Muscle layer of colon (tissue), 2 donors: ENCODE measurements around the gene IRAG1.

Source experiments
- H3K27ac ChIP-seq: one replicate; pipeline ENCODE4 v1.7.0; 2013; ENCODE audit warnings: low read depth, mild to moderate bottlenecking, low read length, moderate library complexity
- H3K27me3 ChIP-seq, 2 donors: one replicate each; pipeline ENCODE4 v1.7.0; 2013; ENCODE audit warnings: low read length in 2 of 2, mild to moderate bottlenecking in 2 of 2; ENCODE audit not compliant: insufficient read depth in 2 of 2, control insufficient read depth in 1 of 2
- H3K36me3 ChIP-seq: one replicate; pipeline ENCODE4 v1.7.0; 2013; ENCODE audit warnings: mild to moderate bottlenecking, low read length; ENCODE audit not compliant: insufficient read depth
- H3K4me1 ChIP-seq: one replicate; pipeline ENCODE4 v1.7.0; 2013; ENCODE audit warnings: mild to moderate bottlenecking, low read length; ENCODE audit not compliant: insufficient read depth
- H3K4me3 ChIP-seq, 2 donors: one replicate each; pipeline ENCODE4 v1.7.0; 2013; ENCODE audit warnings: low read length in 2 of 2, low read depth in 1 of 2, mild to moderate bottlenecking in 1 of 2, moderate library complexity in 1 of 2
- H3K9ac ChIP-seq: one replicate; pipeline ENCODE4 v1.7.0; 2013; ENCODE audit warnings: low read length
- H3K9me3 ChIP-seq: one replicate; pipeline ENCODE4 v1.7.0; 2013; ENCODE audit warnings: mild to moderate bottlenecking, low read length
- donor health status: abdominal sarcoma.
- donor health status: Adenocarcinoma of cecum.

IRAG1 gene

DNA sequence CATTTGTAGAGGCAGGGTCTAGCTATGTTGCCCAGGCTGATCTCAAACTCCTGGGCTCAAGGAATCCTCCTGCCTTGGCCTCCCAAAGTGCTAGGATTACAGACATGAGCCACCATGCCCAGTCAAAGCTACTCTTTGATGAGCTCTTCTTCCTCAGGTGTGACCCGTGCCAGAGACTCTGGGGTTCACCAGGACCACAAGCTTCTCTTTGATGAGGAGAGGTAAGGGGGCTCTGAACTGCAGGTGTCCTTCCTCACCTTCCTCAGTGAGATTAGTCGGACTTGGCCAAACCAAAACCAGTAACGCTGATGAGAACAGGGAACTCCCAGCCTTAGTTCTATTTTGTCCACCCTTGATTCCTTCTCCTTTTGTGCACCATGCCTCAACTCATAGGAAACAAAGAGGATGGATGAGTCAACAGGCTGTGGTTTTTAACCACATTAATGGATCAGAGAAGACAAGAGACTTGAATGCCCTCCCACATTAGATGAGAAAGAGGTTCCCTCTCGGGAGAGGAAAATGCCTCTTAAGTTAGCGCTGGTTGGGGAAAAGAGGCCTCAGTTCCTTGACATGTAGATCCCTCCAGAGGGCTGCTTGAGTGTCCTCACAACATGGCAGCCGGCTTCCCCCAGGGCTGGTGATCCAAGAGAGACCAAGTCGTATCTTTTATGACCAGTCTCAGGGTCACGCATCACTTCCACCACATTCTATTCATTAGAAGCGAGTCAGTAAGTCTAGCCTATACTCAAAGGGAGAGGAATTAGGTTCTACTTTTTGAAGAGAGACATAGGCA, 31.8 kb upstream of the IRAG1 start:
- Histone ChIP-seq H3K27me3 (no peaks in the 10 kb centered on the region), H3K9me3 (no peaks in the 10 kb centered on the region), H3K4me1 (peaks cover 9% of the 10 kb centered on the region), H3K9ac (no peak overlapping the region), H3K27ac (no peak overlapping the region), H3K36me3 (no peaks in the 10 kb centered on the region), H3K4me3 (no peak overlapping the region)

DNA sequence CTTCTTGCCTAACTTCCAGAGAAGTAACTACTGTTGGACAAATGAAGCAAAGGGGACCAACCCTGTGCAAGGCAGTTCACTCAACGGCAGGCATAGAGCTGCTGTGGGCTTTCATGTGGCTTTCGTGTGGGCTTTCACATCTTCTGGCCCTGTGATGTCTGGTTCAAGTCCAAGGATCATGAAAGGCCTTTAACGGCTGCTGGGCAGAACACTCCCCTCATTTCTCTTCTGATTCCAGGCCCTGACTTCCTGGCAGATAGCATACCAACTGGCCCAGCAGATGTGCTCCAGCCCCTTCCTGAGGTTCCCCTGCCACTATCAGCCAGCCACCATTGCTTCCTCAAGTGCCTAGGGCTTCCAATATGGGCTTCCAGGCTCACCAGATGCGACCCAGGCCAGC, 28.8 kb upstream of the IRAG1 start:
- Histone ChIP-seq H3K27me3 (no peaks in the 10 kb centered on the region), H3K9ac (no peak overlapping the region), H3K27ac (no peak overlapping the region), H3K9me3 (no peaks in the 10 kb centered on the region), H3K4me3 (no peak overlapping the region), H3K4me1 (peaks cover 5% of the 10 kb centered on the region), H3K36me3 (no peaks in the 10 kb centered on the region)

DNA sequence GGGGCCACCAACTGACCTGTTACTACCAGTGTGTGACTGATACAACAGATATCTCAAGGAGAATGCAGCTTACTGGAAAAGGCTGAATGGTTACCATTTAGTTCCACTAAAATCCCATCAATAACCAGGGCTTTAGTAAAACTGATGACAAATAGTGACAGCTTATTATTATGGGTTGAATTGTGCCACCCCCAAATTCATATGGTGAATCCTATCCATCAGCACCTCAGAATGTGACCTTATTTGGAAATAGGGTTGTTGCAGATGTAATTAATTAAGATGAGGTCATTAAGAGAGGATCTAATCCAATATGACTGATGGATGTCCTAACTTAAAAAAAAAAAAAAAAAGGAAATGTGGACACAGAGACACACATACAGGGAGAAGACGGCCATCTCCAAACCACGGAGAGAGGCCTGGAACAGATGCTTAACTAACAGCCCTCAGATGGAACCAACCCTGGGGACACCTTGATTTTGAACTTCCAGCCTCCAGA, 27.4 kb upstream of the IRAG1 start:
- Histone ChIP-seq H3K9me3 (no peaks in the 10 kb centered on the region), H3K4me1 (no peaks in the 10 kb centered on the region), H3K4me3 (no peak overlapping the region), H3K27ac (no peak overlapping the region), H3K9ac (no peak overlapping the region), H3K36me3 (no peaks in the 10 kb centered on the region), H3K27me3 (no peaks in the 10 kb centered on the region)

DNA sequence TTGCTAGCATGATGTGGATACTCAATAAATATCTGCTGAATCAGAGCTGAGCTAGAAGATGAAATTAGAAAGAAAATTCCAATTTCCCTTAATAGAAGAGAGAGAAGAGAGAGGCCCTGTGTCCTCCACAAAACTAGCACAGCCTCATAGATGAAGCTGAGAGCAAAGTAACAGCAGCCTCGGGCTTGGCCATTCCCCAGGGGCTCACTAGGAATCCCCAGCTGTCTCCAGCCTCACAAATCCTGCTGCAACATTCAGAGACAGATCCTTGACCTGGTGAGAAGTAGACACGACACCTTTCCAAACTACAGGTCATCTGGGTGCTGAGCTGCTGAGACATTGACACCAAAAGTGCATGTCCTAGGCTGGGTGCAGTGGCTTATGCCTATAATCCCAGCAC, 26.1 kb upstream of the IRAG1 start:
- Histone ChIP-seq H3K9me3 (no peaks in the 10 kb centered on the region), H3K27ac (no peak overlapping the region), H3K9ac (no peak overlapping the region), H3K36me3 (no peaks in the 10 kb centered on the region), H3K4me3 (no peak overlapping the region), H3K27me3 (no peaks in the 10 kb centered on the region), H3K4me1 (no peaks in the 10 kb centered on the region)

DNA sequence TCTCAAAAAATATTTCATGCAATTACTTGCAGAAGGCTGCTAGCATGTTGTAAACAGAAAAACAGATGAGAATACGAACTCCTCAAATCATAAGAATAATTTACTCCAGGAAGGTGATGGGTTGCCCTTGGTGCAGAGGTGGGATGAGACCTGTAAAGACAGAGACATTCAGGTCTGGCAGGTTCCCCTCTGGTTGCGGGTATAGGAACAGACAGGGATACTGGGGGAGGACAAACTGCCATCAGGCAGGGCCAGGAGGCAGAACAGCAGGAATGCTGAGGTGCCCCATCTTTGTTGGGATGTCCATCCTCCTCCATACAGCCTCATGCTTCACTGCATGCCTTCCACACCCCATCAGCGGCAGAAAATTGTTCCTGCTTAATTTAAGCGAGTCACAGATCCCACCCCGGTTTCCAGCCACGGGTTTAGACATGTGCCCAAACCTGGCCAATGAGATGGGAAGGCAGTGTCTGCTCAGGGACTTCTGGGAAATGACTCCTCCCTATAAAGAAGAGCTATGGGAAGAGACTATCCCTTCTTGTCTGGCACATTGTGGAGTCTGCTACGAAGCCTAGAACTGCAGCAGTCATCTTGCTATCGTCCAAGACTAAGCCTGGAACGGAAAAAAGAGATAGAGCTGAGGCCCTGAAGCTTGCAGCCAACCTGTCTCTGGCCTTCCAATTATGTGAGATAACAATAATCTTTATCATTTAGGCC, 23.1 kb upstream of the IRAG1 start:
- Histone ChIP-seq H3K4me1 (no peaks in the 10 kb centered on the region), H3K9ac (no peak overlapping the region), H3K4me3 (no peak overlapping the region), H3K9me3 (no peaks in the 10 kb centered on the region), H3K27me3 (no peaks in the 10 kb centered on the region), H3K36me3 (no peaks in the 10 kb centered on the region), H3K27ac (no peak overlapping the region)

DNA sequence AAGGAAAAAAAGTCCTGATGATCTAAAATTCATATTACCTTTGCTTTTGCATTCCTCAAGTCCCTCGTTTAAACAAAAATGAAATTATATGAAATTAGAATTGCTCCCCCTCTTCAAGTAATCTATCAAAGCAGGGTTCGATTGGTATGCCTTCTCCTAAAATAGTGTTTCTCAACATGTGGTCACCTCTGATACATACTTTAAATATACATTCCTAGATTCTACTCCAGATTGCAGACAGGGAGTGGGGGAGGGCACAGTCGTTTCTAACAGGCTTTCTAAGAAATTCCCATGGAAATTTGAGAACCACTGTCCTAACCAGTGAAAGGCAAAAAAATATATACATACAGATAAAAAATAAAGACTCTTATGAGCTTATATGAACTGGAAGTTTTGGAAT, 22.6 kb upstream of the IRAG1 start:
- Histone ChIP-seq H3K9ac (no peak overlapping the region), H3K4me3 (no peak overlapping the region), H3K4me1 (no peaks in the 10 kb centered on the region), H3K36me3 (no peaks in the 10 kb centered on the region), H3K9me3 (no peaks in the 10 kb centered on the region), H3K27me3 (no peaks in the 10 kb centered on the region), H3K27ac (no peak overlapping the region)

DNA sequence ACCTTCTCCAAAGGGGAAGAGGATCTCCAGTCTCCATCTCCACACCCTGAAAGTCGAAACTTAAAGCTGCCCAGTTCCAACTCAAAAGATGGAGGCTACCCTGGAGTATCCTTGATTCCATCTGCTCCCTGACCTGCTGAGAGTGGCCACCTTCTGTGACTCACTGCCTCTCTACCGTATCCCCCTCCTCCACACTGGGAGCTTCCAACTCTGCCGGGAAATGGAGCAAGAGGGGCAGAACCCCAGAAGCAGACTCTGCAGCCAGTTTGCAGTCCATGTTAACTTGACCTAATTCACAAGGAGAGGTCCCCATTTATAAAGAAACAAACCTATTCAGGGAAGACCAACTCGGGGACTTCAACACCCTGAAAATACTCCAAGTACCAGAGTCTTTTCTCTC, 22.0 kb upstream of the IRAG1 start:
- Histone ChIP-seq H3K27ac (no peak overlapping the region), H3K4me3 (no peak overlapping the region), H3K4me1 (no peaks in the 10 kb centered on the region), H3K27me3 (no peaks in the 10 kb centered on the region), H3K36me3 (no peaks in the 10 kb centered on the region), H3K9me3 (no peaks in the 10 kb centered on the region), H3K9ac (no peak overlapping the region)

DNA sequence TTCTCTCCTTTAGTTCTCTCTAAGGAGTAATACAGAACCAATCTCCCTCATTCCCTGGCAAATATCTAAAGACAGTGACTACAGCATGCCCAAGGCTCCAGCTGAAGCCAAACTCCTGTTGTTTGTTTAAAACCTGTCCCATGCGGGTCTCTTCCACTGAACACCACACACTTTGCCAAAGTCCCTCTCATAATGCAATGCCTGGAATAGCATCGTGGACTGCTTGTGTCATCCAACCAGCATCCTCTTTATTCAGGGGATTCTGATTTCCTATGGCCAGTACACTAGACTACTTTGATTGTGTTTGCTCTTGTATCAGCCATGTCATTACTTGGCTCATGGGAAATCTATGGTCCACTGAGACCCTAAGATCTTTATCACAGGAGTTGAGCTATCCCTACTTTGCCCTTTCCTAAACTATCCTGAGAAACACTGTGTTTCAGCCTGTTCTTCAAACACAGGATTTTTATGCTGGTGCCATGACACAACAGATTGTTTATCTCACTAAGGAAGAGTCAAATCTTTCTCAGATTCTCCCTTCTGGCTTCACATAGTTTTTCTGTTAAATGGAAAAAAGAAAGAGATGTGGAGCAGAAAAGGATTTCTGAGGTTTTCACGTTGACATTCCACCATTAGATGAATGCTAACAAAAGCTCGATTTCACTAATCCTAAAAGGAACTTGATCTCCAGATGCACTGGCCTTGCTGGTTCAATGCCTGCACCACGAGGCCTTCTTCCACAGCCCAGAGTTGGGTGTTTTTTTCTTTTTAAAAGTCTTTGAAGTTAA, 15.9 kb upstream of the IRAG1 start:
- peaks cover 10% of the 10 kb centered on the region for H3K4me1 ChIP-seq
- H3K27me3 ChIP-seq, result no peaks in the 10 kb centered on the region
- H3K27ac ChIP-seq, result no peak overlapping the region
- H3K4me3 ChIP-seq, result no peak overlapping the region
- no peaks in the 10 kb centered on the region for H3K9me3 ChIP-seq
- no peaks in the 10 kb centered on the region for H3K36me3 ChIP-seq
- no peak overlapping the region for H3K9ac ChIP-seq

DNA sequence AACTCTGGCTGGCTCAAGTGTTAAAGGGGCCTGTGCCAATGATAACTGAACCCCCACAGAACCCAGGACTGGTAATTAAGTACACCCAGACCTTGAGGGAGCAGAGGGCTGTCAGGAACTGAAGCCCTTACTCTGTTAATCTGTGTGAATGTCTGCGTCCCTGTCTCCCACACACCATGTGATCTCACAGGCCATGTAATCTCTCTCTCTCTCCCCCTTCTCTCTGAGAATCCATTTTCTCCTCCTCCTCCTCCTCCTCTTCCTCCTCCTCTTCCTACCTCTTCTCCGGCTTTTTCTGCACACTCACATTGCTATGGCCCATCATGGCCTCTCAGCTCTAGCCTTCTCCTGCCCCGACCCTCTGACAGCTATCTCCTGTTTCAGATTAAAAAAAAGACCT, 14.6 kb upstream of the IRAG1 start:
- no peaks in the 10 kb centered on the region for H3K27me3 ChIP-seq
- no peak overlapping the region for H3K4me3 ChIP-seq
- no peaks in the 10 kb centered on the region for H3K9me3 ChIP-seq
- no peak overlapping the region for H3K9ac ChIP-seq
- H3K27ac ChIP-seq, result no peak overlapping the region
- no peaks in the 10 kb centered on the region for H3K36me3 ChIP-seq
- peaks cover 10% of the 10 kb centered on the region for H3K4me1 ChIP-seq

DNA sequence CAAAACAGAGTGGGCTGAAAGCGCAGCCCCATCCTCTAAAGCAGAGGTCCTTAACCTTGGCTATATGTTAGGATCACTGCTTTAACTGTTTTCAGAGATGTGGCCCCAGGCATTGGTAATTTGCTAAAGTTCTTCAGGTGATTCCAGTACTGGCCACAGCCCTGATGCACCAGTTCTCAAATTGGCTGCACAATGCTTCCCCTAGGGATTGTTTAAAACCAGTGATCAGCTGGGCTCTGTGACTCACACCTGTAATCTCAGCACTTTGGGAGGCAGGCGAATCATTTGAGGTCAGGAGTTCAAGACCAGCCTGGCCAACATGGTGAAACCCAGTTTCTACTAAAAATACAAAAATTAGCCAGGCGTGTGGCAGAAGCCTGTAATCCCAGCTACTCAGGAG, 8.4 kb upstream of the IRAG1 start:
- no peak overlapping the region for H3K9ac ChIP-seq
- H3K36me3 ChIP-seq, result no peaks in the 10 kb centered on the region
- no peaks in the 10 kb centered on the region for H3K9me3 ChIP-seq
- no peaks in the 10 kb centered on the region for H3K27me3 ChIP-seq
- H3K27ac ChIP-seq, result no peak overlapping the region
- no peak overlapping the region for H3K4me3 ChIP-seq
- H3K4me1 ChIP-seq, result peaks cover under 1% of the 10 kb centered on the region

DNA sequence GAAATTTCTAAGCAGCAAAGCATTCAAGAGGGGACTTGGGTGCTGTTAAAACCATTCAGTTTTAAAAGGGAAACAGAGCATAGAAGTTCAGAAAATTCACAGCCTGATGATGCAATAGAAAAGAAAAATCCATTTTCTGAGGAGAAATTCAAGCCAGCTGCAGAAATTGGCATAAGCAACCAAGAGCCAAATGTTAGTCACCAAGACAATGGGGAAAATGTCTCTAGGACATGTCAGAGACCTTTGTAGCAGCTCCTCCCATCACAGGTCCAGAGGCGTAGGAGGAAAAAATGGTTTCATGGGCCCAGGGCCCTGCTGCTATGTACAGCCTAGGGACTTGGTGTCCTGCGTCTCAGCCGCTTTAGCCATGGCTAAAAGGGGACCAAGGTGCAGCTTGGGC, 5.5 kb upstream of the IRAG1 start:
- H3K36me3 ChIP-seq, result no peaks in the 10 kb centered on the region
- no peaks in the 10 kb centered on the region for H3K9me3 ChIP-seq
- H3K9ac ChIP-seq, result no peak overlapping the region
- no peaks in the 10 kb centered on the region for H3K27me3 ChIP-seq
- H3K4me3 ChIP-seq, result no peak overlapping the region
- H3K4me1 ChIP-seq, result peaks cover 23% of the 10 kb centered on the region
- no peak overlapping the region for H3K27ac ChIP-seq
